ENCODE results near the gene YWHAG.
A peak's percentile ranks its signal among the peaks of the same experiment; 100 is the strongest.
"Not testable (repeated sequence)": the region's sequence is repeated elsewhere in the genome, so short reads cannot be mapped to it uniquely, and the experiment has no call there.

Gene YWHAG

GRCh38 chr7:76294344-76295024, 64.3 kb downstream of the YWHAG start:
- DNase-seq (ENCODE audit: low read depth) = no peak

- no peak for DNase-seq (ENCODE audit: low read depth)
These were observed 65.3 kb downstream of the YWHAG start for GRCh38 chr7:76293407-76293901.

GRCh38 chr7:76292911-76293310, 65.9 kb downstream of the YWHAG start:
- not testable (repeated sequence) for DNase-seq (ENCODE audit: low read depth)

- DNase-seq (ENCODE audit: low read depth) = no peak
These were observed 66.6 kb downstream of the YWHAG start for GRCh38 chr7:76292213-76292573.

- DNase-seq (ENCODE audit: low read depth) = peak; percentile 85
These were observed 67.2 kb downstream of the YWHAG start for GRCh38 chr7:76291351-76292212.

- DNase-seq (ENCODE audit: low read depth) = not testable (repeated sequence)
These were observed 67.9 kb downstream of the YWHAG start for GRCh38 chr7:76290847-76291350.

GRCh38 chr7:76286842-76287403, 71.9 kb downstream of the YWHAG start:
- no peak for DNase-seq (ENCODE audit: low read depth)

- no peak for DNase-seq (ENCODE audit: low read depth)
These were observed 73.0 kb downstream of the YWHAG start for GRCh38 chr7:76285604-76286374.

GRCh38 chr7:76283254-76284159, 75.3 kb downstream of the YWHAG start:
- DNase-seq (ENCODE audit: low read depth) = no peak

GRCh38 chr7:76282344-76283253, 76.2 kb downstream of the YWHAG start:
- DNase-seq (ENCODE audit: low read depth) = no peak

- no peak for DNase-seq (ENCODE audit: low read depth)
These were observed 77.0 kb downstream of the YWHAG start for GRCh38 chr7:76281706-76282343.

GRCh38 chr7:76281006-76281705, 77.6 kb downstream of the YWHAG start:
- DNase-seq (ENCODE audit: low read depth) = no peak

- DNase-seq (ENCODE audit: low read depth) = no peak
These were observed 78.4 kb downstream of the YWHAG start for GRCh38 chr7:76280408-76280807.

GRCh38 chr7:76278540-76278939, 80.3 kb downstream of the YWHAG start:
- DNase-seq (ENCODE audit: low read depth) = no peak
